ENCODE measurements around the gene LZTS3.
"Not testable (repeated sequence)": the region's sequence is repeated elsewhere in the genome, so short reads cannot be mapped to it uniquely, and the experiment has no call there.

LZTS3 gene

DNA sequence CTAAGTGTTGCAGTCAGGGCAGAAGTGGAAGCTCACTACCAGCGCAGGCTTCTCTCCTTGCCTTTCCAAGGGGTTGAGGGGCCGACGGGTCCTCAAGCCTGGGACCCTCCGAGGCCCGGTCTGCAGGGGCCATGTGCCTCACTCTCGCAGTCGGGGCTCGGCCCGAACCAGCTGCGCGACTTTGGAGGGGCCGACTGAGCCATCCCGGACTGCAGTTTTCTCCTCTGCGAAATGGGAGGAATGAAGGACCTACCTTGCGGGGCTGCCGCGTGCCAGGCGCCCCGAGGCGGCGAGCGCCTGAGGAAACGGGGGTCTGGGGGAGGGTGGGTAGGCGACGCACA is 5.6 kb downstream of the LZTS3 start:
- DNase-seq (ENCODE audit: low read depth in 2 of 2) = no peak

GRCh38 chr20:3166913-3167342 is 6.4 kb downstream of the LZTS3 start:
- no peak for DNase-seq (ENCODE audit: low read depth in 2 of 2)

GRCh38 chr20:3166338-3166912 is 6.9 kb downstream of the LZTS3 start:
- DNase-seq (ENCODE audit: low read depth in 2 of 2) = no peak

DNA sequence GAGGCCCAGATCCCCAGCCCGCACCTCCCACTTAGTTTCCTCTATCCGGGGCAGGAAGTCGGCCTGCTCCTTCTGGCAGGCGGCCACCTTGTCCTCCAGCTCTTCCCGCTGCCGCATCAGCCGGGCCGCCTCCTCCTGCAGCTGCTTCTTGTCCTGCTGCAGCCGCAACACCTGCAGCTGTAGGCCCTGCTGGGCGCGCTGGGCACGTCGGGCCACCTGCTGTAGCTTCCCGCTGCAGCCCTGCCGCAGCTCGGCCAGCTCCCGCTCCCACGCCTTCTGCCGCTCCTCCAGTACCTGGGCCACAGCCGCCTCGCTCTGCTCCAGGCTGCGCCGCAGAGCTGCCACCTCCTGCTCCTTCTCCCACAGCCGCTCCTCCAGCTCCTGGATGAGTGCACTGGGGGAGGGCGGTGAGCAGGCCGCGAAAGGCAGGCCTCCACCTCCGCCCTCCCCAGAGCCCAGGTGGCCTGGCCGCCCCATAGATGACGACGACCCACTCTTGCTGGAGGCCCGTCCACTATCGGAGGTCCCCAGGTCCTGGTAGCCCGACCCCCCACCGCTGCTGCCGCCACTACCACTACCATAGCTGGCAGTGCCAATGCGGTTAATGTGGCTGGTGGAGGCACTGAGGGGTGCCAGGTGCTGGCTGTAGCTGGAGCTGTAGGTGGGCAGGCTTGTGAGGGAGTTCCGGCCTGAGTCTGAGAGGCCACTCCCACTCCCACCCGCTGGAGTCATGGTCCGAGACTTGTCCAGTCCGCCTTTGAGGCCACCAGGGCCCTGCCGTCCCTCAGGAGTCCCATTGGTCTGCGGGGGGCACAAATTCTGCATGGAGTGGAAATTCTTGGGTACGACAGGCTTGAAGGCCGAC is 7.6 kb downstream of the LZTS3 start:
- DNase-seq (ENCODE audit: low read depth in 2 of 2) = no peak

DNA sequence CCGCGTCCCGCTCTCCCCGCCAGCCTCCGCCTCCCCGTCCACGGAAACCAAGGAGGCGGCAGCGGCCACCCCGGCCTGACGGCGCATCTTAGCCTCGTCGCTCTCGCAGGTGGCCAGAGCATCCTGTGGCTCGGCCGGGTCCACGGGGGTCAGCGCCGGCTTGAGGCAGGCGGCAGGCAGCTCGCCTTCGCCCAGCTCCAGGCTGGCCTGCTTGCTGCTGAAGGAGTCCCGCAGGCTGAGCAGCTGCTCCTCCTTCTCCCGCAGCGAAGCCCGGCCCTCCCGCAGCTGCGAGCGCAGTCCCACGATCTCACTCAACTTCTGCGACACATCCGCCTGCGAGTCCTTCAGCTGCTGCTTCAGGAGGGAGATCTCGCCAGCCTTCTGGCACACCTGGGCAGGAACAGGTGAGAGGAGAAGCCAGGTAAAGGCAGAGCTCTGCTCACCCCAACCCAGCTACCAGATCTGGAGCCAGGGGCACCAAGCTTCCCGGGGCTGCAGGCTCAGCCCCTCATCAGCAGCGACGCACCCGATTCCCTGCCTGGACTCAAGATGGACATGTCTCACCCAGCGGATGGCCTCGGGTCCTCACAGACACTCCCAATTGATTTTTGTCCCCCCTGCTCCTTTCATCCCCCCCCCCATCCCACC is 8.5 kb downstream of the LZTS3 start:
- no peak for DNase-seq (ENCODE audit: low read depth in 2 of 2)

- no peak for DNase-seq (ENCODE audit: low read depth in 2 of 2)
These were observed 9.1 kb downstream of the LZTS3 start for GRCh38 chr20:3164043-3164762.

DNA sequence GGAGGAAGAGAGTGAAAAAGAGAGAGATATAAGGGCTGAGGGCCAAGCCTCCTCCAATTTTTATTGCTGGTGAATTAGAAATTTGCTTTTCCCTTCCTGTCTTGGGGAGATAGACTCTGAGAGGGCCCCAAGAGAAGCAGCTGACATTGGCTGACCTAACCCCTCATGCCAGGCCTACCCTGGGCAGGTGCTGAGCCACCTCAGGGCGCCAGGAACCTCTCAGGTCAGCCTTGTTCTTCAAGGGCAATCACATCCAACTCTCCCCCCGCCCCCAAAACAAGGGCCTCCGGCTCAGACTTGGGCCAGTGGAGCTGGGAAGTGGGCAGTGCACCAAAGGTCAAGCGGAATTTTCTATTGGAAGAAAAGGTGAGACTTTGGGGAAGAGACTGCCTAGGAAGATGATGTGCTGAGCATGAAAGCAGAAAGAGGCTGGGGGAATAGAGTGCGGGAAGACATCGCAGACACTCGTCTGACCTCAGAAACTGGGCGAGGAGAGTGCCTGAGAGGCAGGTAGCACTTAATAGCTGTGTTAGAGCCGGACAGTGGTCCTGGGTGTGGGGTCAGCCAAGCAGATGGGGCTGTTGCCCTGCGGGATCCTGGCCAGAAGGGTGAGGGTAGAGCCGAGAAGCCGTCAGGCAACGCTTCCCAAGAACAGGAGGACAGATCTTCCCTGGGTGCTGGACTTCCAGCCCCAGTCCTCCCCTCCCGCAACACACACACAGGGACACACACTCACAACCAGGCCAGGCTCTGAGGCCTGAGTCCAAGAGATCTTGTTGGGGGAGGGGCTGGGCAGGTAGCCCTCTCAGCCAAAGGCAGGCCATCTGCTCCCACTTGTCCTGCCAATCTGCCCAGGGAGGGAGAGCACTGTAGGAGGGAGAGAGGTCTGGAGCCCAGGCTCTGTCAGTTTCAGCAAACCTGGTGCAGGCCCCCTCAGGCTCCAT is 10.0 kb downstream of the LZTS3 start:
- no peak for DNase-seq (ENCODE audit: low read depth in 2 of 2)

DNA sequence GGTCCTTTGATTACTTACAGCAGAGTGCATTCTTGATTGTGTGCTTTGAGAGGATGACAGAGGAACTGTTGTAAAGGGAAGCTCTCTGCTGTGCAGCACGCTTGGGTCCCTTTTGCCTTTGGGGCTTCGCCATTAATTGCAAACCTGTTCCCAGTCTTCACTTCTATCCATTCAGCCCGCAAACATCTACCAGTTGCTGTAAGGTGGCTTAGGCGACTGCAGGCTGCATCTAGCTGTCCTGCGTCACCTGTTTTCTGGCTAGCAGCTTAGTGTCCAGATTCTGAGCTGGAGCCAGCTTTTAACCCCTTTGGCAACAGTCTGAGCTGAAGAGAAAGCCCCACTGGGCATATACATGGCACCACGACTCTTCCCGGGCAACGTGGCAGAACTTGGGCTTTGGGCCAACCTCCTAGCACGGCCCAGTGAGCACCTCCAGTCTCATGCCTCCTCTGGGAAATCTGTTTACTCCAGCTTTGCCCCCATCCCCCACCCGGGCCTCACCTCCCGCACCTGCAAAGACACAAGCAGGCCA is 11.2 kb downstream of the LZTS3 start:
- no peak for DNase-seq (ENCODE audit: low read depth in 2 of 2)

GRCh38 chr20:3161316-3162079 is 11.9 kb downstream of the LZTS3 start:
- DNase-seq (ENCODE audit: low read depth in 2 of 2) = no peak

DNA sequence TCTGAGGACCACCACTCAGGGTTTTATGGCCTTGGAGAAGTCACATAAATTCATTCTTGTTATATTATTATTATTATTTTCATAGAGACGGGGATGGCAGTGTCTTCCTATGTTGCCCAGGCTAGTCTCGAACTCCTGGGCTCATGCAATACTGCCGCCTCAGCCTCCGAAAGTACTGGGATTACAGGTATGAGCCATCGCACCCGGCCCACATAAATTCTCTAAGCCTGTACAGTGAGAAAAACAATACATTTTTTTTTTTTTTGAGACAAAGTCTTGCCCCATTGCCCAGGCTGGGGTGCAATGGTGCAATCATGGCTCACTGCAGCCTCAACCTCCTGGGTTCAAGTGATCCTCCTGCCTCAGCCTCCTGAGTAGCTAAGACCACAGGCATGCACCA is 12.9 kb downstream of the LZTS3 start:
- DNase-seq (ENCODE audit: low read depth in 2 of 2) = no peak

DNA sequence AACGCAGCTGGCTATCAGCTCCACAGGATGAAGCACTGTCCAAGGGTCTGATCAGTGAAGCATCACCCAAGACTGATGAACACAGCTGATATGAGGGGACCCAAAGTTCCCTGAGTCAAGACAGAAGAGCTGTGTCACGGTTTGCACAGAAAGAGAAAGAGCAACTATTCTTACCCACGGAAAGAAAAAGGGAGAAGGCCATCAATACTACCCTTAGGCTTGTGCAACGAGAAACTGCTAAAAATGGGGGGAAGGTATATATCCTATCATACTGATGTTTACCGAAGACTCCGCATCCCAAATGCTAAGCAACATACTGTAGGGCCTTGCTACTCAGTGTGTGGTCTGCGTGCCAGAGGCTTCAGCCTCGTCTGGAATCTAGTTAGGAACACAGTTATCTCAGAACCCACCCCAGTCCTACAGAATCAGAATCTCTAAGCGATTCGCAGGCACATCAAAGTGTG is 14.3 kb downstream of the LZTS3 start:
- no peak for DNase-seq (ENCODE audit: low read depth in 2 of 2)

- no peak for DNase-seq (ENCODE audit: low read depth in 2 of 2)
These were observed 15.5 kb downstream of the LZTS3 start for GRCh38 chr20:3157817-3158216.

GRCh38 chr20:3156811-3157619 is 16.3 kb downstream of the LZTS3 start:
- no peak for DNase-seq (ENCODE audit: low read depth in 2 of 2)

GRCh38 chr20:3152057-3152644 is 21.2 kb downstream of the LZTS3 start:
- DNase-seq (ENCODE audit: low read depth in 2 of 2) = not testable (repeated sequence)

DNA sequence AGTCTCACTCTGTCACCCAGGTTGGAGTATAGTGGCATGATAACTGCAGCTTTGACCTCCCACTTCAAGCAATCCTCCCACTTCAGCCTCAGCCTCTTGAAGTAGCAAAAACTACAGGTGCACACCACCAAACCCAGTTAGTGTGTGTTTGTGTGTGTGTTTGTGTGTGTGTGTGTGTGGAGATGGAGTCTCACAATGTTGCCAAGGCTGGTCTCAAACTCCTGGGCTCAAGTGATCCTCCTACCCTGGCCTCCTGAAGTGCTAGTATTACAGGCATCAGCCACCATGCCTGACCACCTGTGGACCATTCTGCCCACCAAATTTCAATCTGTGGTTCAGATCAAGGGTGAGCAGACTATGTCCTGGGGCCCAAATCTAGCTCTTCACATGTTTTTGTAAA is 22.4 kb downstream of the LZTS3 start:
- no peak for DNase-seq (ENCODE audit: low read depth in 2 of 2)

DNA sequence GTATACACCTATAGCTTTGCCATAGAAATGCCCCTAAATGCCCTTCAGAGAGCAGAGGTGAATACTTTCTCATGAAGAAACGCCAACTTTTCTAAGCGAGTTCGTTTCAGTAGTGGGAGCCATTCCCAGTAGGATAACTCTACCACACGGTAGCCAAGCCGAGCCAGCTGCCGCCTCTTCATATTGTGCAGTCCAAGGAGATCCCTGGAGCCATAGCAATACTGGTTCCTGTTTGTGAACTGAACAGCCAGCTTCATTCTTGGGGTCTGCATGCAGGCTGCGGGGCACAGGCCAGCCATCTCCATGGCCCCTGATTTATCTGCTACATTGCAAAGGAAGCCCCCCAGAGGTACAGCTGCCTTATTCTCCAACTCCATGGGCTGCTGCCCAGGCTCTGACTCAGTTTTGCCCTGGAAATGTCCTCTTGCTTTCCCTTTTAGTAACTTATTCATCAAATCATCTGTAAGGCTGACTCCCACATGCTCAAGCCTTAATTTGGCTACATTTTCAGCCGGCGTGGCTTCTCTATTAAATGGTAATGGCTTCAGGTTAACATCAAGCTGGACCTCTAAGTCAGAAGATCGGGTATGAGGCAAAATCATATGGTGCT is 26.5 kb downstream of the LZTS3 start:
- no peak for DNase-seq (ENCODE audit: low read depth in 2 of 2)

DNA sequence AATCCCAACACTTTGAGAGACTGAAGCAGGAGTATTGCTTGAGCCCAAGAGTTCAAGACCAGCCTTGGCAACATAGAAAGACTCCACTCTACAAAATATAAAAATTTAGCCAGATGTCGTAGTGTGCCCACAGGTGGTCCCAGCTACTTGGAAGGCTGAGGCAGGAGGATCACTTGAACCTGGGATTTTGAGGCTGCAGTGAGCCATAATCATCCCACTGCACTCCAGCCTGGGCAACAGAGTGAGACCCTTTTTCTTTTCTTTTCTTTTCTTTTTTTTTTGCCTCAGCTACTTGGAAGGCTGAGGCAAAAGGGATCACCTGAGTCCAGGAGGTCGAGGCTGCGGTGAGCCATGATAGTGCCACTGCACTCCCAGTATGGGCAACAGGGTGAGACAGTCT is 31.6 kb downstream of the LZTS3 start:
- DNase-seq (ENCODE audit: low read depth in 2 of 2) = no peak

- DNase-seq (ENCODE audit: low read depth in 2 of 2) = no peak
These were observed 35.9 kb downstream of the LZTS3 start for GRCh38 chr20:3137492-3137891.

Measured in stimulated activated CD4-positive, alpha-beta T cell treated with anti-CD3 and anti-CD28 coated beads, Interleukin-4, amount 100 ng/mL, for 48 hours (primary cell).